ENCODE results near the gene KLHL21.

- TF ChIP-seq CTCF (IDR thresholded peaks at IDR 0.05) (no peak), POLR2A (IDR thresholded peaks at IDR 0.05) (no peak)
These were observed 42.4 kb downstream of the KLHL21 start for GRCh38 chr1:6560267-6560666.

Measured in heart left ventricle (tissue), 13 donors.